ENCODE results near the gene IFITM2. TPM values are rescaled to one million over a fixed set of nuclear protein-coding genes. Genes with fewer than 3 reads are reported as not detected.
"Not testable (repeated sequence)": the region's sequence is repeated elsewhere in the genome, so short reads cannot be mapped to it uniquely, and the experiment has no call there.

Gene IFITM2
- total and polyA plus RNA-seq, 4 donors: 75.7 to 4,189 (median 860) TPM

GRCh38 chr11:316031-316701, 8.6 kb downstream of the IFITM2 start:
- Histone ChIP-seq H3K27me3 (ENCODE audit: control insufficient read depth in 3 of 3, insufficient read depth in 3 of 3, low read length in 2 of 3) (peaks cover 0 to 20% (median 16%) of the 10 kb centered on the region in 3 donors), H3K36me3 (ENCODE audit: control insufficient read depth in 4 of 4, insufficient read depth in 4 of 4, low read length in 4 of 4) (no peaks in the 10 kb centered on the region), H3K9ac (ENCODE audit: insufficient read depth in 1 of 2, low read length in 2 of 2) (no peak overlapping the region), H3K9me3 (ENCODE audit: control insufficient read depth in 4 of 4, insufficient read depth in 3 of 4, low read length in 3 of 4) (no peaks in the 10 kb centered on the region), H3K27ac (ENCODE audit: low read depth in 1 of 2, low read length in 1 of 2) (peak overlapping the region; percentile 70 to 79), H3K4me3 (peak overlapping the region; percentile 27), H3K4me1 (ENCODE audit: control insufficient read depth in 5 of 5, insufficient read depth in 5 of 5, low read length in 5 of 5) (peaks cover 0 to 51% (median 15%) of the 10 kb centered on the region in 5 donors)
- ATAC-seq (ENCODE audit: insufficient read depth, low FRiP score): no peak
- DNase-seq: no peak
- no peak for TF ChIP-seq CTCF (IDR thresholded peaks at IDR 0.05; ENCODE audit: control extremely low read depth, extremely low read depth)
- 34% methylated on average over 59 to 64 of the region's 64 CpGs for WGBS, 2 donors

GRCh38 chr11:316891-317301, 9.3 kb downstream of the IFITM2 start:
- no peak overlapping the region for H3K9ac ChIP-seq (ENCODE audit: insufficient read depth in 1 of 2, low read length in 2 of 2)
- ATAC-seq (ENCODE audit: insufficient read depth, low FRiP score) (no peak), DNase-seq (no peak)
- TF ChIP-seq CTCF (IDR thresholded peaks at IDR 0.05; ENCODE audit: control extremely low read depth, extremely low read depth): no peak
- H3K36me3 ChIP-seq (ENCODE audit: control insufficient read depth in 4 of 4, insufficient read depth in 4 of 4, low read length in 4 of 4): no peaks in the 10 kb centered on the region
- H3K27ac ChIP-seq (ENCODE audit: low read depth in 1 of 2, low read length in 1 of 2): peak overlapping the region in 1 of 2 donors; percentile 79
- no peaks in the 10 kb centered on the region for H3K9me3 ChIP-seq (ENCODE audit: control insufficient read depth in 4 of 4, insufficient read depth in 3 of 4, low read length in 3 of 4)
- peaks cover 0 to 48% (median 15%) of the 10 kb centered on the region in 5 donors for H3K4me1 ChIP-seq (ENCODE audit: control insufficient read depth in 5 of 5, insufficient read depth in 5 of 5, low read length in 5 of 5)
- no peak overlapping the region for H3K4me3 ChIP-seq
- peaks cover 0 to 20% (median 16%) of the 10 kb centered on the region in 3 donors for H3K27me3 ChIP-seq (ENCODE audit: control insufficient read depth in 3 of 3, insufficient read depth in 3 of 3, low read length in 2 of 3)
- 80 to 84% methylated on average over 7 of the region's 7 CpGs for WGBS, 2 donors

GRCh38 chr11:317668-318404, 10.2 kb downstream of the IFITM2 start:
- H3K4me3 ChIP-seq; H3K9me3 ChIP-seq (ENCODE audit: control insufficient read depth in 4 of 4, insufficient read depth in 3 of 4, low read length in 3 of 4); ATAC-seq (ENCODE audit: insufficient read depth, low FRiP score); H3K36me3 ChIP-seq (ENCODE audit: control insufficient read depth in 4 of 4, insufficient read depth in 4 of 4, low read length in 4 of 4); H3K9ac ChIP-seq (ENCODE audit: insufficient read depth in 1 of 2, low read length in 2 of 2); DNase-seq: not testable (repeated sequence)
- Histone ChIP-seq H3K4me1 (ENCODE audit: control insufficient read depth in 5 of 5, insufficient read depth in 5 of 5, low read length in 5 of 5) (peaks cover 0 to 40% (median 12%) of the 10 kb centered on the region in 5 donors), H3K27me3 (ENCODE audit: control insufficient read depth in 3 of 3, insufficient read depth in 3 of 3, low read length in 2 of 3) (peaks cover 0 to 20% (median 16%) of the 10 kb centered on the region in 3 donors), H3K27ac (ENCODE audit: low read depth in 1 of 2, low read length in 1 of 2) (peak overlapping the region; percentile 1 to 79)
- 31 to 33% methylated on average over 11 to 16 of the region's 30 CpGs for WGBS, 2 donors

GRCh38 chr11:318405-319120, 10.9 kb downstream of the IFITM2 start:
- peak; percentile 71 for ATAC-seq (ENCODE audit: insufficient read depth, low FRiP score)
- peaks cover 0 to 20% (median 16%) of the 10 kb centered on the region in 3 donors for H3K27me3 ChIP-seq (ENCODE audit: control insufficient read depth in 3 of 3, insufficient read depth in 3 of 3, low read length in 2 of 3)
- H3K4me3 ChIP-seq: peak overlapping the region; percentile 65
- not testable (repeated sequence) for H3K36me3 ChIP-seq (ENCODE audit: control insufficient read depth in 4 of 4, insufficient read depth in 4 of 4, low read length in 4 of 4); H3K9me3 ChIP-seq (ENCODE audit: control insufficient read depth in 4 of 4, insufficient read depth in 3 of 4, low read length in 3 of 4); DNase-seq; H3K9ac ChIP-seq (ENCODE audit: insufficient read depth in 1 of 2, low read length in 2 of 2)
- 1% methylated on average over 9 to 15 of the region's 79 CpGs for WGBS, 2 donors
- peaks cover 0 to 33% (median 10%) of the 10 kb centered on the region in 5 donors for H3K4me1 ChIP-seq (ENCODE audit: control insufficient read depth in 5 of 5, insufficient read depth in 5 of 5, low read length in 5 of 5)
- peak overlapping the region; percentile 69 to 85 for H3K27ac ChIP-seq (ENCODE audit: low read depth in 1 of 2, low read length in 1 of 2)

- ATAC-seq (ENCODE audit: insufficient read depth, low FRiP score): peak; percentile 3
- Histone ChIP-seq H3K4me3 (peak overlapping the region; percentile 96), H3K9ac (ENCODE audit: insufficient read depth in 1 of 2, low read length in 2 of 2) (peak overlapping the region in 1 of 2 donors; percentile 68), H3K27me3 (ENCODE audit: control insufficient read depth in 3 of 3, insufficient read depth in 3 of 3, low read length in 2 of 3) (peaks cover 0 to 20% (median 16%) of the 10 kb centered on the region in 3 donors), H3K4me1 (ENCODE audit: control insufficient read depth in 5 of 5, insufficient read depth in 5 of 5, low read length in 5 of 5) (peaks cover 0 to 30% (median 8%) of the 10 kb centered on the region in 5 donors), H3K27ac (ENCODE audit: low read depth in 1 of 2, low read length in 1 of 2) (peak overlapping the region; percentile 69 to 92)
- not testable (repeated sequence) for H3K9me3 ChIP-seq (ENCODE audit: control insufficient read depth in 4 of 4, insufficient read depth in 3 of 4, low read length in 3 of 4); H3K36me3 ChIP-seq (ENCODE audit: control insufficient read depth in 4 of 4, insufficient read depth in 4 of 4, low read length in 4 of 4); DNase-seq
- 13 to 30% methylated on average over 18 to 20 of the region's 29 CpGs for WGBS, 2 donors
Observed at GRCh38 chr11:319121-319887, 11.7 kb downstream of the IFITM2 start.

GRCh38 chr11:319888-320273, 12.3 kb downstream of the IFITM2 start:
- peak overlapping the region in 1 of 2 donors; percentile 68 for H3K9ac ChIP-seq (ENCODE audit: insufficient read depth in 1 of 2, low read length in 2 of 2)
- H3K27me3 ChIP-seq (ENCODE audit: control insufficient read depth in 3 of 3, insufficient read depth in 3 of 3, low read length in 2 of 3): peaks cover 0 to 20% (median 16%) of the 10 kb centered on the region in 3 donors
- not testable (repeated sequence) for ATAC-seq (ENCODE audit: insufficient read depth, low FRiP score); H3K36me3 ChIP-seq (ENCODE audit: control insufficient read depth in 4 of 4, insufficient read depth in 4 of 4, low read length in 4 of 4); DNase-seq; H3K9me3 ChIP-seq (ENCODE audit: control insufficient read depth in 4 of 4, insufficient read depth in 3 of 4, low read length in 3 of 4)
- WGBS, 2 donors: 9% methylated on average over 6 to 9 of the region's 10 CpGs
- H3K4me1 ChIP-seq (ENCODE audit: control insufficient read depth in 5 of 5, insufficient read depth in 5 of 5, low read length in 5 of 5): peaks cover 0 to 32% (median 8%) of the 10 kb centered on the region in 5 donors
- H3K4me3 ChIP-seq: peak overlapping the region; percentile 96
- H3K27ac ChIP-seq (ENCODE audit: low read depth in 1 of 2, low read length in 1 of 2): peak overlapping the region; percentile 21 to 92

Measured in lung (tissue), 12 donors.